Kidney (tissue), 14 donors: ENCODE measurements around the gene CCDC141. TPM values are rescaled to one million over a fixed set of nuclear protein-coding genes. Genes with fewer than 3 reads are reported as not detected.

Experiments used
- DNase-seq, 5 donors: peaks; one replicate each; pipeline ENCODE4 v3.0.0-alpha.2; 2013 to 2020
- FAIRE-seq: peaks from 2 replicates; lab custom pipeline; 2012; peaks lifted over from hg19 to GRCh38; lab: Jason Lieb, UNC
- H3K27ac ChIP-seq, 2 donors: one replicate each; pipeline ENCODE4 v1.7.0; 2013; ENCODE audit warnings: low read depth in 2 of 2, low read length in 2 of 2, inconsistent platforms in 1 of 2
- H3K27me3 ChIP-seq: one replicate; pipeline ENCODE4 v1.7.1; 2013; ENCODE audit warnings: low read length, inconsistent platforms; ENCODE audit not compliant: control insufficient read depth, insufficient read depth
- H3K36me3 ChIP-seq, 3 donors: one replicate each; pipeline versions ENCODE4 v1.7.0 to v1.7.1; 2013; ENCODE audit warnings: low read length in 3 of 3, control low read depth in 1 of 3, inconsistent platforms in 1 of 3; ENCODE audit not compliant: insufficient read depth in 3 of 3, control insufficient read depth in 2 of 3
- H3K4me1 ChIP-seq, 3 donors: one replicate each; pipeline versions ENCODE4 v1.7.0 to v1.7.1; 2013; ENCODE audit warnings: low read length in 3 of 3, inconsistent platforms in 1 of 3, low read depth in 1 of 3; ENCODE audit not compliant: control insufficient read depth in 2 of 3, insufficient read depth in 2 of 3
- H3K4me3 ChIP-seq, 3 donors: one replicate each; pipeline versions ENCODE4 v1.7.0 to v1.8.1; 2013; ENCODE audit warnings: low read length in 3 of 3, control low read depth in 1 of 3, inconsistent platforms in 1 of 3
- H3K9ac ChIP-seq, 3 donors: one replicate each; pipeline versions ENCODE4 v1.7.0 to v1.7.1; 2013; ENCODE audit warnings: low read length in 3 of 3, control low read depth in 1 of 3, inconsistent platforms in 1 of 3
- H3K9me3 ChIP-seq, 3 donors: one replicate each; pipeline versions ENCODE4 v1.7.0 to v1.7.1; 2013; ENCODE audit warnings: low read length in 3 of 3, control low read depth in 1 of 3, inconsistent platforms in 1 of 3; ENCODE audit not compliant: control insufficient read depth in 2 of 3, insufficient read depth in 1 of 3
- intact Hi-C: fragments of 100-400 bp; cut with DNase I; formaldehyde crosslinking; loops from one replicate; pipeline ENCODE4 v1.11.1; 2022
- polyA plus RNA-seq: library from polyadenylated mRNA; stranded (reverse); fragments of 350-450 nt; fragmentation: Illumina TruSeq; extraction: RNeasy Lipid Tissue Mini Kit (QIAGEN cat#74804); gene quantifications from one replicate; pipeline ENCODE4 v1.2.3, GENCODE V29; 2014; ENCODE audit warnings: low read depth, low replicate concordance; ENCODE audit not compliant: insufficient read depth
- total RNA-seq: library from RNA; stranded (reverse); fragmentation: NEBNext Ultra II Directional; extraction: Animal tissue kit (Norgen Biotek cat#: 25700); gene quantifications from one replicate; pipeline ENCODE4 v1.2.1, GENCODE V29; 2021
- TF ChIP-seq, protein P1 (sequence below): IDR thresholded peaks from 3 replicates; pipeline ENCODE4 v1.5.1; 2012; ENCODE audit warnings: mild to moderate bottlenecking, moderate library complexity, borderline replicate concordance; ENCODE audit not compliant: insufficient read depth; ENCODE audit errors: extremely low read depth
- donor health status: control.
- donor health status: control.
- donor health status: control.
- donor health status: control.
- donor health status: control.
- donor health status: DM: yes; HTN: yes; CAD: no.
- donor health status: Normal renal cell carcinoma (clear cell type).

CCDC141 gene
- total and polyA plus RNA-seq, 2 donors from 2014 or later, result 3.0 TPM; not detected in 1

DNA sequence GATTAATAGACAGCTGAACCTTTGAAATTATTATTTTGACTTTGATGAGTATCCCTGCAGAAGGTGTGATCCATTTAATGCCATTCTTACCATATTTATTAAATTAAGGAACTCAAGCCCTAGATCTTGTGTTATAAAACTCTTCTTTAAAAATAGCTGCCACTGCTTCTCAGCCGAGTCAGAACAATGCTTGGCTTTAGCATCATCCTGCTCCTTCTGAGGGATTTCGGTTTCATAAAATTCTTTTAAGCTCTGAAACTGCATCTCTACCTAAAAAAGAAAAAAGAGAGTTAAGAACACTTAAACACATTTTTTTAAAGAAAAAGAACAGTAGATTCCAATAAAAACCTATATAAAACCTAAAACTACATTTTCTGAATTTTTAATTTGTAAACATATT, 172.1 kb downstream of the CCDC141 start:
- Histone ChIP-seq H3K27me3 (no peaks in the 10 kb centered on the region), H3K36me3 (no peaks in the 10 kb centered on the region), H3K4me3 (no peak overlapping the region), H3K27ac (no peak overlapping the region), H3K9ac (no peak overlapping the region), H3K9me3 (no peaks in the 10 kb centered on the region), H3K4me1 (no peaks in the 10 kb centered on the region)
- TF ChIP-seq, protein P1, sequence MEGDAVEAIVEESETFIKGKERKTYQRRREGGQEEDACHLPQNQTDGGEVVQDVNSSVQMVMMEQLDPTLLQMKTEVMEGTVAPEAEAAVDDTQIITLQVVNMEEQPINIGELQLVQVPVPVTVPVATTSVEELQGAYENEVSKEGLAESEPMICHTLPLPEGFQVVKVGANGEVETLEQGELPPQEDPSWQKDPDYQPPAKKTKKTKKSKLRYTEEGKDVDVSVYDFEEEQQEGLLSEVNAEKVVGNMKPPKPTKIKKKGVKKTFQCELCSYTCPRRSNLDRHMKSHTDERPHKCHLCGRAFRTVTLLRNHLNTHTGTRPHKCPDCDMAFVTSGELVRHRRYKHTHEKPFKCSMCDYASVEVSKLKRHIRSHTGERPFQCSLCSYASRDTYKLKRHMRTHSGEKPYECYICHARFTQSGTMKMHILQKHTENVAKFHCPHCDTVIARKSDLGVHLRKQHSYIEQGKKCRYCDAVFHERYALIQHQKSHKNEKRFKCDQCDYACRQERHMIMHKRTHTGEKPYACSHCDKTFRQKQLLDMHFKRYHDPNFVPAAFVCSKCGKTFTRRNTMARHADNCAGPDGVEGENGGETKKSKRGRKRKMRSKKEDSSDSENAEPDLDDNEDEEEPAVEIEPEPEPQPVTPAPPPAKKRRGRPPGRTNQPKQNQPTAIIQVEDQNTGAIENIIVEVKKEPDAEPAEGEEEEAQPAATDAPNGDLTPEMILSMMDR, result no peak
- FAIRE-seq (no peak), DNase-seq (no peak)
- intact Hi-C loops, result no loop called here

DNA sequence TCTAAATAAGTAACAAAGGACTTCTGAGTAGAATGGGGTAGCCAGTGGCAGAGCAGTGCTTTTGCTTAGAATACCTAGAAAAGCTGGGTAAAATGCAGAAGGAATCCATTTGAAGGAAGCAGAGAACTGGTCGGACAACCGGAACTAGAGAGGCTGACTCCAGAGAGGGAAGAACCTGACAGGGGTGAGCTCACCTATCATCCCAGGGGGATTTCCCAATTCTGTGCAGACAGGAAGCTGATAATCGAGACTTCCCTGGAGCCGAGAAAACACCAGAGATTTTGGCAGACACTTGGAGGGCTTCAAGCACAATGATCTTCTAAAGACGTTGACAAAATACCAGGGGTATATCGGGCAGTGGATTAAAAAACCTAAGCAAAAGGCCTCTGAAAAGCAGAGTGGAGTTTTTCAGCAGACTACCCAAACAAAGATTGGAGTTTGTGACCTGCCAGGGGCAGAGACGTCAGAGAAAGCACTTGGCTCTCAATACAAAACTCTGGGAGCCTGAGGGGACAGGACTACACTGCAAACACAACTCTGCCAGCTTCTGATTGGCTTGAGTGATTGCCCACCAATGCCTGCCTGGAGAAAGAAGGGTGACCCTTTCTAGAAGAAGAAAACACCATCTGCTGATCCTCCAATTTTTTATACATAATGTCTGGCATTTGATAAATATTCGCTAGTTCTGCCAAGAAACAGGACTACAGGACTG, 175.3 kb downstream of the CCDC141 start:
- TF ChIP-seq, protein P1, result no peak
- DNase-seq, result no peak
- Histone ChIP-seq H3K27ac (no peak overlapping the region), H3K4me3 (no peak overlapping the region), H3K9me3 (no peaks in the 10 kb centered on the region), H3K36me3 (no peaks in the 10 kb centered on the region), H3K27me3 (no peaks in the 10 kb centered on the region), H3K9ac (no peak overlapping the region), H3K4me1 (no peaks in the 10 kb centered on the region)
- no peak for FAIRE-seq
- intact Hi-C loops, result no loop called here

DNA sequence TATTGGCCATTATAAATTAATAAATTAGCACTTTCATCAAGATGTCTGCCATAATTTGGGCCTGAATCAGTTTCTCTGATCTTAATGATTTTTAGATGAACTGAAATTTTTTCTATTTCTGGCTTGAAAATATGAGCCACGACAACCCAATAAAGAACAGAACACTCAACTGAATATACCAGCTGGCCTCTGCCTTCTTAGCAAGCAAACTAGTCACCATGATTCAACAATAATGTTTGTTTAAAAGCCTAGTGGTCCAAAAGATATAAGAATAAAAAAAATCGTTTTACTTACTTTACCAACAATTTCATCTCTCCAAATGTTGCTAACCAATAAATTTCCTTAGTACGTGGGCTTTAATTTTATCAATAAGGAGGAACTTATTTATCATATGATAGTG, 176.0 kb downstream of the CCDC141 start:
- DNase-seq (no peak), FAIRE-seq (no peak)
- intact Hi-C loops, result no loop called here
- Histone ChIP-seq H3K27ac (no peak overlapping the region), H3K4me3 (no peak overlapping the region), H3K9ac (no peak overlapping the region), H3K9me3 (no peaks in the 10 kb centered on the region), H3K4me1 (no peaks in the 10 kb centered on the region), H3K36me3 (no peaks in the 10 kb centered on the region), H3K27me3 (no peaks in the 10 kb centered on the region)
- TF ChIP-seq, protein P1, result no peak

DNA sequence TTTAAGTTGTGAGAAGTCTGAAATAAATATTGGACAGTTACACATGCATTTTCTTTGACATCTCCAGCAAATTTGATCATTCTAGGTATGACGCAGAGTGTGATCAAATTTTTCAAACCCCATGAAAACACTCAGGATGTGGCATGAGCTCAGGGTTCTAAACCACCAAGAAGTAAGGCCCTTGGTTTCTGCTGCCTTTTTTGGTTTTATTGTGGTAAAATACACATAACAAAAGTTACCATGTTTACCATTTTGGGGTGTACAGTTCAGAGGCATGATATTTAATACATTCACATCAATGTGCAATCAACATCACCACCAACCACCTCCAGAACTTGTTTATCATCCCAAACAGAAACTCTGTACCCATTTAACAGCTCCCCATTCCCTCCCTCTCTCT, 178.4 kb downstream of the CCDC141 start:
- H3K27me3 ChIP-seq, result no peaks in the 10 kb centered on the region
- H3K36me3 ChIP-seq, result no peaks in the 10 kb centered on the region
- H3K9me3 ChIP-seq, result no peaks in the 10 kb centered on the region
- intact Hi-C loops, result no loop called here
- H3K27ac ChIP-seq, result no peak overlapping the region
- TF ChIP-seq, protein P1, result no peak
- no peaks in the 10 kb centered on the region for H3K4me1 ChIP-seq
- DNase-seq (no peak), FAIRE-seq (no peak)
- H3K4me3 ChIP-seq, result no peak overlapping the region
- no peak overlapping the region for H3K9ac ChIP-seq
